Activated T-cell treated with anti-CD3 and anti-CD28 coated beads, Interleukin-2, amount 50 U/mL, for 24 hours (primary cell): ENCODE data around the gene ANKRD11.
"Not testable (repeated sequence)": the region's sequence is repeated elsewhere in the genome, so short reads cannot be mapped to it uniquely, and the experiment has no call there.

ENCODE experiments used
- DNase-seq: peaks from one replicate; pipeline ENCODE4 v3.0.0-alpha.2; 2020
- H3K27ac Mint-ChIP-seq: 2 replicates; pipeline ENCODE4 v1.8.0; 2020; ENCODE audit warnings: mild to moderate bottlenecking, mixed read lengths
- H3K27me3 Mint-ChIP-seq: 2 replicates; pipeline ENCODE4 v1.8.0; 2020; ENCODE audit warnings: mixed read lengths
- H3K36me3 Mint-ChIP-seq: 2 replicates; pipeline ENCODE4 v1.8.0; 2020; ENCODE audit warnings: low read depth, mixed read lengths
- H3K4me1 Mint-ChIP-seq: 2 replicates; pipeline ENCODE4 v1.8.0; 2020; ENCODE audit warnings: low read depth, mixed read lengths
- H3K4me3 Mint-ChIP-seq: 2 replicates; pipeline ENCODE4 v1.8.0; 2020; ENCODE audit warnings: mild to moderate bottlenecking, moderate library complexity, mixed read lengths
- H3K9me3 Mint-ChIP-seq: 2 replicates; pipeline ENCODE4 v1.8.0; 2020; ENCODE audit warnings: mixed read lengths

Gene ANKRD11

DNA sequence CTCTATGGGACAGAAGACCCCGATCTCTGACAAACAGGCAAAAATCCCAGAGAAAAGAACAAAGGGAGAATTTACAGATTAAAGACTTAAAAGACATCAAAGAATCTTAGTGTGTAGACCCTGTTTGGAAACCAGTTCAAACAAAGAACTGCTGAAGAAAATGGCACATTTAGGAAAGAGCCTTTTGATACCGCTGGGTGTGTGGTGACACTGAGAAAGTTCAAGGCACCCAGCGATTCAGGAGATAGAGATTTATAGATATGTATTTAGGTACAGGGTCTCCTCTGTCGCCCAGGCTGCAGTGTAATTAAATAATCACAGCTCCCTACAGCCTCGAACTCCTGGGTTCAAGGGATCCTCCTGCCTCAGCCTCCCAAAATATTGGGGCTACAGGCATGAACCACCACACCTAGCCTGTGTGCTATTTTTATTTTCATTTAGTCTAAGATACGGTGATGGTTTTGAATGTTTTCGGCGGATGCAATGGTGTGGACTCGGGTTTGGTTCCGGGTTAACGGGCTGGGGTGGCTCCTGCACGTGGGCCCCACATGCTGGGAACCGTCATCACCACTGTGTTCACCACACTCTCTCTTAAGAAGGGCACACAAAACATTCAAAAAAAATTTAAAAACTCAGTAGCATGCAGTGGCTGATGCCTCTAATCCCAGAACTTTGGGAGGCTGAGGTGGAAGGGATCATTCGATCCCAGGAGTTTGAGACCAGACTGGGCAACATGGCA, 158.8 kb downstream of the ANKRD11 start:
- Mint-ChIP-seq H3K4me3 (peak overlapping the region; percentile 50), H3K4me1 (peaks cover 91% of the 10 kb centered on the region), H3K36me3 (peaks cover 18% of the 10 kb centered on the region), H3K9me3 (no peaks in the 10 kb centered on the region), H3K27me3 (no peaks in the 10 kb centered on the region), H3K27ac (peak overlapping the region; percentile 90)
- DNase-seq = no peak

- H3K27me3 Mint-ChIP-seq = no peaks in the 10 kb centered on the region
- H3K4me3 Mint-ChIP-seq = peak overlapping the region; percentile 56
- H3K36me3 Mint-ChIP-seq = peaks cover 30% of the 10 kb centered on the region
- H3K4me1 Mint-ChIP-seq = peaks cover 91% of the 10 kb centered on the region
- peak overlapping the region; percentile 90 for H3K27ac Mint-ChIP-seq
- no peak for DNase-seq
- H3K9me3 Mint-ChIP-seq = no peaks in the 10 kb centered on the region
Observed at GRCh38 chr16:89330177-89330856, 160.0 kb downstream of the ANKRD11 start.

- not testable (repeated sequence) for DNase-seq, H3K9me3 Mint-ChIP-seq, H3K27me3 Mint-ChIP-seq, H3K4me3 Mint-ChIP-seq
- peaks cover 34% of the 10 kb centered on the region for H3K36me3 Mint-ChIP-seq
- H3K27ac Mint-ChIP-seq = peak overlapping the region; percentile 90
- H3K4me1 Mint-ChIP-seq = peaks cover 91% of the 10 kb centered on the region
Observed at GRCh38 chr16:89329830-89330176, 160.6 kb downstream of the ANKRD11 start.

- Mint-ChIP-seq H3K4me1 (peaks cover 91% of the 10 kb centered on the region), H3K36me3 (peaks cover 40% of the 10 kb centered on the region), H3K27ac (peak overlapping the region; percentile 81)
- not testable (repeated sequence) for H3K9me3 Mint-ChIP-seq, H3K27me3 Mint-ChIP-seq, DNase-seq, H3K4me3 Mint-ChIP-seq
Observed at GRCh38 chr16:89328412-89329400, 161.7 kb downstream of the ANKRD11 start.

- no peak for DNase-seq
- no peaks in the 10 kb centered on the region for H3K27me3 Mint-ChIP-seq
- H3K4me3 Mint-ChIP-seq = no peak overlapping the region
- H3K36me3 Mint-ChIP-seq = peaks cover 56% of the 10 kb centered on the region
- H3K9me3 Mint-ChIP-seq = no peaks in the 10 kb centered on the region
- peak overlapping the region; percentile 97 for H3K27ac Mint-ChIP-seq
- H3K4me1 Mint-ChIP-seq = peaks cover 92% of the 10 kb centered on the region
Observed at GRCh38 chr16:89326721-89327120, 163.6 kb downstream of the ANKRD11 start.

DNA sequence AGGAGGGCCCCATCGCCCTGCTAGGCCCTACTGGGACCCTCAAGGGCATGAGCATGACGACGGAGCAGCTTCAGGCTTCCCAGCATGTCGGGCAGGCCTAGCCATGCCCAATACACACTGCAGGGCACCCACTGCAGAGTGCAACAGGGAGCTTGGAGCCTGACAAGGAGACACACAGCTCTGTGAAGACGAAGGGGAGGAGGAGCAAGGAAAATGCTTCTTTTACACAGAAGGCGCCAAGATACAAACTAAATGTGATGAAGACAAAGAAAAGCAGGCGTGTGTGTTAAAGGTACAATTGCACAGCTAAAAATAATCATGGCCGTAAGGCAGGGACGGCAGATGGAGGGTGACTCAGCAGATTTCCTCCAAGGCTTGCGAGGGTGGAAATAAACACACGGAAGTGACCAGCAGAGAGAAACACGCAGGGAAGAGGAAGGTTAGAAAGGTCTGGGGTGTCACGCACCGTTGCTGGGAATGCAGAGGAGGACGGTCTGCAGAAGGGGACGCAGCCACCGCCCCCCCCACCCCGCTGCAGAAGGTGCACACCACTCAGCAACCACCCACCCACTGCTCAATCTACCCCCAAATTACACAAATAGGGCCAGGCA, 164.4 kb downstream of the ANKRD11 start:
- H3K27me3 Mint-ChIP-seq = no peaks in the 10 kb centered on the region
- H3K36me3 Mint-ChIP-seq = peaks cover 58% of the 10 kb centered on the region
- H3K27ac Mint-ChIP-seq = peak overlapping the region; percentile 97
- peaks cover 90% of the 10 kb centered on the region for H3K4me1 Mint-ChIP-seq
- DNase-seq = no peak
- H3K9me3 Mint-ChIP-seq = no peaks in the 10 kb centered on the region
- peak overlapping the region; percentile 18 for H3K4me3 Mint-ChIP-seq

DNA sequence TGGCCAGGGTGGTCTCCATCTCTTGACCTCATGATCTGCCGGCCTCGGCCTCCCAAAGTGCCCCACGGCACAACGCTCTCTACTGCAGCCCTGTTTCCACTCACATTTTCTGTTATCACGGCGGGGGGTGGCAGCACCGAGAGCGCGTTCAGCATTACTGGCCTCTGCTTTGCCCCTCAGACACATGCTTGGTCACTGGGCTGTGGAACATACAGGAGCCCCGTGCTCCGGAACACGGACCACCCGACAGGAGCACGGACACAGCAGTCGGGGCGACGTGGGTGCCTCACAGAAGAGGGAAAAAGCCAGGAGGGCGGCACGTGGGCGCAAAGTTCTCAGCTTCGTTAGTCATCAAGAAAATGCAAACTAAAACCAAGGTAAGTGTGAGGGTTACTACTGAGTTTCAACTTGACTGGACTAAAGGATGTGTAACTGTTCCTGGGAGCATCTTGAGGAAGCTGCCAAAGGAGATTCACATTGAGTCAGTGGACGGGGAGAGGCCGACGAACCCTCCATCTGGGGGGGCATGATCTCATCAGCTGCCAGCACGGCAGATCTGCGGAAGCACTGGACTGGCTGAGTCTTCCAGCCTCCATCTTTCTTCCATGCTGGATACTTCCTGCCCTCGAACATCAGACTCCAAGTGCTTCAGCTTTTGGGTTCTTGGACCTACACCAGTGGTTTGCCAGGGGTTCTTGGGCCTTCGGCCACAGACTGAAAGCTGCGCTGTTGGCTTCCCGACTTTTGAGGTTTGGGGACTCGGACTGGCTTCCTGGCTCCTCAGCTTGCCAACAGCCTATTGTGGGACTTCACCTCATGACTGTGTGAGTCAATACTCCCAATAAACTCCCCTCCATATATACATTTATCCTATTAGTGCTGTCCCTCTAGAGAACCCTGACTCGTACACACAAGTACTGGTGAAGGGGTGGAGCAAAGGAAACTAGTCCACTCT, 166.0 kb downstream of the ANKRD11 start:
- Mint-ChIP-seq H3K4me1 (peaks cover 92% of the 10 kb centered on the region), H3K27me3 (no peaks in the 10 kb centered on the region), H3K36me3 (peaks cover 64% of the 10 kb centered on the region), H3K4me3 (peak overlapping the region; percentile 70), H3K27ac (peak overlapping the region; percentile 97), H3K9me3 (no peaks in the 10 kb centered on the region)
- peak; percentile 79 for DNase-seq

- H3K27ac Mint-ChIP-seq = peak overlapping the region; percentile 97
- no peaks in the 10 kb centered on the region for H3K27me3 Mint-ChIP-seq
- H3K36me3 Mint-ChIP-seq = peaks cover 68% of the 10 kb centered on the region
- no peaks in the 10 kb centered on the region for H3K9me3 Mint-ChIP-seq
- peaks cover 96% of the 10 kb centered on the region for H3K4me1 Mint-ChIP-seq
- DNase-seq = no peak
- peak overlapping the region; percentile 70 for H3K4me3 Mint-ChIP-seq
Observed at GRCh38 chr16:89323120-89323960, 167.0 kb downstream of the ANKRD11 start.

GRCh38 chr16:89322321-89323119, 167.8 kb downstream of the ANKRD11 start:
- no peak for DNase-seq
- Mint-ChIP-seq H3K27ac (peak overlapping the region; percentile 92), H3K27me3 (no peaks in the 10 kb centered on the region), H3K4me1 (peaks cover 95% of the 10 kb centered on the region), H3K9me3 (no peaks in the 10 kb centered on the region), H3K36me3 (peaks cover 65% of the 10 kb centered on the region), H3K4me3 (peak overlapping the region; percentile 45)

GRCh38 chr16:89320782-89321501, 169.4 kb downstream of the ANKRD11 start:
- H3K4me1 Mint-ChIP-seq = peaks cover 95% of the 10 kb centered on the region
- H3K27me3 Mint-ChIP-seq = no peaks in the 10 kb centered on the region
- DNase-seq = no peak
- no peak overlapping the region for H3K4me3 Mint-ChIP-seq
- H3K36me3 Mint-ChIP-seq = peaks cover 67% of the 10 kb centered on the region
- no peaks in the 10 kb centered on the region for H3K9me3 Mint-ChIP-seq
- peak overlapping the region; percentile 94 for H3K27ac Mint-ChIP-seq

GRCh38 chr16:89319886-89320781, 170.2 kb downstream of the ANKRD11 start:
- peak; percentile 68 for DNase-seq
- Mint-ChIP-seq H3K4me1 (peaks cover 95% of the 10 kb centered on the region), H3K9me3 (no peaks in the 10 kb centered on the region), H3K27me3 (no peaks in the 10 kb centered on the region), H3K36me3 (peaks cover 67% of the 10 kb centered on the region), H3K4me3 (peak overlapping the region; percentile 66), H3K27ac (peak overlapping the region; percentile 94)
